ENCODE measurements around the gene DNAJC10. TPM values are rescaled to one million over a fixed set of nuclear protein-coding genes. Genes with fewer than 3 reads are reported as not detected.
A peak's percentile ranks its signal among the peaks of the same experiment; 100 is the strongest.
"Not testable (repeated sequence)": the region's sequence is repeated elsewhere in the genome, so short reads cannot be mapped to it uniquely, and the experiment has no call there.

DNAJC10 gene, protein sequence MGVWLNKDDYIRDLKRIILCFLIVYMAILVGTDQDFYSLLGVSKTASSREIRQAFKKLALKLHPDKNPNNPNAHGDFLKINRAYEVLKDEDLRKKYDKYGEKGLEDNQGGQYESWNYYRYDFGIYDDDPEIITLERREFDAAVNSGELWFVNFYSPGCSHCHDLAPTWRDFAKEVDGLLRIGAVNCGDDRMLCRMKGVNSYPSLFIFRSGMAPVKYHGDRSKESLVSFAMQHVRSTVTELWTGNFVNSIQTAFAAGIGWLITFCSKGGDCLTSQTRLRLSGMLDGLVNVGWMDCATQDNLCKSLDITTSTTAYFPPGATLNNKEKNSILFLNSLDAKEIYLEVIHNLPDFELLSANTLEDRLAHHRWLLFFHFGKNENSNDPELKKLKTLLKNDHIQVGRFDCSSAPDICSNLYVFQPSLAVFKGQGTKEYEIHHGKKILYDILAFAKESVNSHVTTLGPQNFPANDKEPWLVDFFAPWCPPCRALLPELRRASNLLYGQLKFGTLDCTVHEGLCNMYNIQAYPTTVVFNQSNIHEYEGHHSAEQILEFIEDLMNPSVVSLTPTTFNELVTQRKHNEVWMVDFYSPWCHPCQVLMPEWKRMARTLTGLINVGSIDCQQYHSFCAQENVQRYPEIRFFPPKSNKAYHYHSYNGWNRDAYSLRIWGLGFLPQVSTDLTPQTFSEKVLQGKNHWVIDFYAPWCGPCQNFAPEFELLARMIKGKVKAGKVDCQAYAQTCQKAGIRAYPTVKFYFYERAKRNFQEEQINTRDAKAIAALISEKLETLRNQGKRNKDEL
- total RNA-seq: 10 to 100 TPM; 63.6 to 67.7 TPM

DNA sequence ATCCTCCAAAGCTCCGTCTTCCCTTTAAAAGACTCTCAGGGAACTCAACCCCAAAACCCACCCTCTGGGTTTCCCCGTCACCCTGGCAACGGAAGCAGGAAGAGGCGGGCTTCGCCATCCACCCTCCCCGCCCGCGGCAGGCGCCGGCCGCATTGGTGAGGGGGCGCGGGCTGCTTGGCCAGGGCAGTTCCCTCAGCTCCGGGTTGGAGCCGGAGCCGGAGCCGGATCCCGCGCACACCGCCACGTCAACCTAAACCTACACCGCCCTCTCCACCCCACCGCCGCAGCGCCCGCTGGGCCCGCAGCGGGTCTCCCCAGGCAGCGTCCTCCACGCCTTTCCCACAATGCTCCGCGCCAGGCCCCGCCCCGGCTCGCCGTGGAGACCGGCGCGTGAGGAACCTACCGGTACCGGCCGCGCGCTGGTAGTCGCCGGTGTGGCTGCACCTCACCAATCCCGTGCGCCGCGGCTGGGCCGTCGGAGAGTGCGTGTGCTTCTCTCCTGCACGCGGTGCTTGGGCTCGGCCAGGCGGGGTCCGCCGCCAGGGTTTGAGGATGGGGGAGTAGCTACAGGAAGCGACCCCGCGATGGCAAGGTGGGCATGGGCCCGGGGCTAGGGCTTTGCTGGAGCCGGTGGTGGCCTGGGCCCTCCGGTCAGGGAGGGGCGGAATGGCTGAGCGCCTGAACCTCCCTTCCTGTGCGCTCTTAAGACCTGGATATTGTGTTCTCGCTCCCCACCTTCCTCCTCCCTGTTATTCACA, at the start of gene DNAJC10:
Gene DNAJC10 (plus strand): TSS at position 366 of the 758 bp plus-strand sequence. CDS start 1,830 bp downstream, outside the sequence.
- ATAC-seq (peak; percentile 95 to 97), DNase-seq (ENCODE audit: low spot score) (peak; percentile 93)
- Mint-ChIP-seq H3K4me1 (ENCODE audit: low read depth in 2 of 2) (peaks cover 6 to 16% of the 10 kb centered on the region in 2 donors), H3K9me3 (no peaks in the 10 kb centered on the region), H3K27me3 (peaks cover 15 to 21% of the 10 kb centered on the region in 2 donors), H3K4me3 (no peak within 1 kb of the TSS), H3K27ac (no peak within 1 kb of the TSS), H3K36me3 (no peaks in the 10 kb centered on the region)

DNA sequence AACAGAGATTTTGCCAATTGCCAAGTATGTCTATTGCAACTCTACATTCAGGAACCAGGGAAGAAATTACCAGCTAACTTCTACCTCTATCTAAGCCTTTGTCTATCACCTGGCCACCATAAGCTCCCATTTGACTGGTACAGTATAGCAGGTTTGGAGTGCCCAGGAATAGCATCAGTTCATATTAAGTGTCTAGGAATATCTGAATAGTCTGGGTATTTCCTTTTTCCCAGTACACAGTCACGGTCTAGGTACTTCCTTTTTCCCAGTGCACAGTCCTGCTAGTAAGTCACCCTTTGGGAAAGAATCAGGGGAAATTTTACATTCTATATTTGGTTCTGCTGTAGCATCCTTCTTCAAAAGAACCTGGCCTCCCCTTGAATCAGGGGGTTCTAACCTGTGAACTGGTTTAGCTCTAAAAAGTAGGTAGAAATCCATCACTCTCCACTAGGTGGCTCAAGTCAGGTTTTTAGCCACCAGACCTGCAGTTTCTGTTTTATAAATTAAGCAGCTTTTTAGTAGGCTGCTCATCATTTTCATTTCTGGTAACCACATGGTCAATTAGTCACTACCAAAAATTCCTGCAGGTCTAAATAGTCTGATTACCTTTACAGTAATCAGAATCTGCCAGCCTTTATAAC, 49.3 kb upstream of the DNAJC10 start:
- Mint-ChIP-seq H3K9me3 (no peaks in the 10 kb centered on the region), H3K36me3 (no peaks in the 10 kb centered on the region), H3K27ac (no peak overlapping the region), H3K4me1 (ENCODE audit: low read depth in 2 of 2) (no peaks in the 10 kb centered on the region), H3K27me3 (peaks cover 6 to 7% of the 10 kb centered on the region in 2 donors), H3K4me3 (no peak overlapping the region)
- peak in 1 of 2 donors; percentile 48 for ATAC-seq
- no peak for DNase-seq (ENCODE audit: low spot score)

DNA sequence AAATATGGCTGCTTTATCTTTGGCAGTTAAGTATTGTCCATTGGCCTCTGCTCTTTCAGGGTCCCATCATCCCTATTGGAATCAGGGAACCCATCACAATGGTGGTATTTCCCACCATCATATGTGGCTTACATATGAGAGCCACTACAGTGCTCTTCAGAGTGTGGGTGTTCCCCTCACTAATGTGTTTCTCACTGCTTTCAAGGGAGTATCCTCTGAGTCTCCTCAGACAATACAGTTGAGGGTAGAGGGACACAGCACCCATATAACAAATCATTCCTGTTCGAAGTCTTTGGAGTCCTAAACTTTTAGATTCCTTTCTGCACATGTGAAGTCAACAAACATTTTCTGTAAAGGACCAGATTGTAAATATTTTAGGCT, 48.8 kb upstream of the DNAJC10 start:
- Mint-ChIP-seq H3K4me3 (no peak overlapping the region), H3K4me1 (ENCODE audit: low read depth in 2 of 2) (no peaks in the 10 kb centered on the region), H3K27ac (no peak overlapping the region), H3K9me3 (no peaks in the 10 kb centered on the region), H3K27me3 (peaks cover 6 to 8% of the 10 kb centered on the region in 2 donors), H3K36me3 (no peaks in the 10 kb centered on the region)
- DNase-seq (ENCODE audit: low spot score) (no peak), ATAC-seq (no peak)

DNA sequence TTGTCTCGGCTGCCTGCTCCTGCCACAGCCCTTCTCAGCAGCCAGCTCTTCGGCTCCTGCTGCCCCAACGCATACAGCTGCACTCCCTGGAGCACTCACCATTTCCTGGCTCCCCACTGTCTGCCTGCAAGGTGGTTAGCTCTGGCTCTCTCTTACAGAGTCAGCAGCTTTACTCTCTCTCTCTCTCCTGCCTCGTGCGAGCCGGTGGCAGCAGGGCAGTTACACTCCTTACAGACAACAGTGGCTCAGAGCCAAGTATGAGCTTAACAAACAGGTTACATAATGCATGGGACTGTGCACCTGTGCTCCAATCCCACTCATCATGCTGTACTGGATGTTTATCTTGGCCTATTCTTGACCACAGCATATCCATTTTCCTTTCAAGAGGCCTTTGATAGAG, 47.4 kb upstream of the DNAJC10 start:
- Mint-ChIP-seq H3K4me3 (no peak overlapping the region), H3K36me3 (no peaks in the 10 kb centered on the region), H3K9me3 (no peaks in the 10 kb centered on the region), H3K4me1 (ENCODE audit: low read depth in 2 of 2) (no peaks in the 10 kb centered on the region), H3K27ac (no peak overlapping the region), H3K27me3 (peaks cover 0 to 6% of the 10 kb centered on the region in 2 donors)
- DNase-seq (ENCODE audit: low spot score): no peak
- peak in 1 of 2 donors; percentile 52 for ATAC-seq

DNA sequence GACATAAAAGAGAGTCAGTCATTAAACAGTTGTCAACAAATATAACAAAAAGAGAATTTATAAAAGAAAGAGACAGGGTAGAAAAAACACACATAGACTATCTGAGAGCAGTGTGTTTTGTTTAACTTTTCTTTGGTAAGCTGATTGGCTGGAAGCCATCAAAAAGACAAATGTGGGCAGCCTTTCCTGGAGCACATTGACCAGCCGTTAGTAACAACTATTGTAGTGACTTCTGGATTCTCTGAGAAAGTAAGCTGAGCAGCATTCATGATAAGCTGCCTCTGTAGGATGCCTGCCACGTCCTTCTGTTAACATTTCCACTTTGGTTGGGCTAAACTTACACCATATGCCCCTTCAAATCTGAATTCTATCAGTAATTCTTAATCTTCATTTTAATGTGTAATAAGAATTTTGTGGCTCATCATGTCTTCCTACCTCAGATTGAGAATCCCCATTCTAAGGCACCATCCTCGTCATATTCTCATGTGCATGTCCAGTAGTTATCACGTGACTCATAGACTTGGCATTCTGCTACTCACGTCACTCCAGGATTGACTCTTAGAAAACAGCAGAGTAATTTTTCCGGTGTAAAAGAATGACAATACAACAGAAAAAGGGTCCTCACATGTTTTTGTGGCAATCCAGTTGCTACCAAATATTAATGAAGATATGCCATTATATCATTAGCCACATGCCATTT, 43.4 kb upstream of the DNAJC10 start:
- Mint-ChIP-seq H3K27ac (no peak overlapping the region), H3K4me3 (no peak overlapping the region), H3K27me3 (peaks cover 19 to 25% of the 10 kb centered on the region in 2 donors), H3K4me1 (ENCODE audit: low read depth in 2 of 2) (no peaks in the 10 kb centered on the region), H3K36me3 (no peaks in the 10 kb centered on the region), H3K9me3 (no peaks in the 10 kb centered on the region)
- DNase-seq (ENCODE audit: low spot score) (no peak), ATAC-seq (no peak)

DNA sequence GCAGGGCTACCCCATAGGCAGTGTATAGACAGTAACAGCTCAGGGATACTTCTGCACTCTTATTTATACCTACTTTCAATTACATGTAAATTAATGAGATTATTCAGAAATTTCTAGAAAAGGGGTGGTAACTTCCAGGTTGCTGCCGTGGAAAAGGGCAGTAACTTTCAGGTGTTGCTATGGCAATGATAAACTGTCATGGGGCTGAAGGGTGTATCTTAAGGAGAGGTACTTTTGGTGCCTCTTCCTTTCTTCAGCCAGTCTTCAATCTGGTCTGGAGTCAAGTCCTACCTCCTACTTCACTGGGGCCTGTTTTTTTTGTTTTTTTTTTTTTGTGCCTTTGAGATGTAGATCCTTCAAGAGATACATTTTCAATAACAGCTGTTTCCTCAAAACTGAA, 35.2 kb upstream of the DNAJC10 start:
- no peaks in the 10 kb centered on the region for H3K4me1 Mint-ChIP-seq (ENCODE audit: low read depth in 2 of 2)
- peaks cover 17 to 21% of the 10 kb centered on the region in 2 donors for H3K27me3 Mint-ChIP-seq
- no peak overlapping the region for H3K27ac Mint-ChIP-seq
- no peak for DNase-seq (ENCODE audit: low spot score)
- H3K4me3 Mint-ChIP-seq: no peak overlapping the region
- ATAC-seq: no peak
- no peaks in the 10 kb centered on the region for H3K36me3 Mint-ChIP-seq
- H3K9me3 Mint-ChIP-seq: no peaks in the 10 kb centered on the region

DNA sequence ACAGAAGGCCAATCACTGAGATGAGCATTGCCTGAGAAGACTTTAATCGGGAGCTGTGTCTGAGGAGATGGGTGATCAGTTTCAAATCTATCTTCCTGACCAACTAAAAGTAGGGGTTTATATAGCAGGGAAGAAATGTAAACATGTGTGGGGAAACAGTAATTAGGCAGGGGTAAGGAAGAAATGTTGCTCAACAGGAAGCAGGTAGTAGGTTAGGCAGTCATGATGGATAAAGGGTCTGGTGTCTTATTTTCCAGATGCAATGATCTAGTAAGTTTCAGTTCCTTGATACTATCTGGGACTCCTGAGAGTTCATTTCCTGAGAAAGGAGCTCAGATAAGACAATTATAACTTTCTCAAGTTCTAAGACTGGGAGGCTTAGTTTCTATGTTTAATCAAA, 33.8 kb upstream of the DNAJC10 start:
- Mint-ChIP-seq H3K36me3 (no peaks in the 10 kb centered on the region), H3K4me3 (no peak overlapping the region), H3K27me3 (peaks cover 7 to 8% of the 10 kb centered on the region in 2 donors), H3K4me1 (ENCODE audit: low read depth in 2 of 2) (no peaks in the 10 kb centered on the region), H3K27ac (no peak overlapping the region), H3K9me3 (no peaks in the 10 kb centered on the region)
- ATAC-seq (no peak), DNase-seq (ENCODE audit: low spot score) (no peak)

DNA sequence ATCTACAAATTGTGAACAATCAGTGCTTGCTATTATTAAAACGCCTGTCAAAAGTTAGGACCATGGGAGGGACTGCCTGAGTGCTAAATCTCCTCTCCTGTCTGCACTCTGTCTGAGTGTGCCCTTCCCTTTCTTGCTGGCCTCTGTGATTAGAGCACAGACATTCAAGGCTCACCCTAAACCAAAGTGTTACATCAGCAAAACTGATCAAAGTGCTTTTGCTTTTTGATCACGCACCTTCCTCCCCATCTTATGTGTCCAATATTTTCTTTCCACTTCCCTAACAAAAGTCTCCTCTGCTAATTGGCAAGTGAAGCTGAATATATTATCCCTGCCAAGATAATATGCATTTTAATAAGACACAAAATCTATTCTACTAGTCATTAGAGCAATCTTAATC, 30.5 kb upstream of the DNAJC10 start:
- H3K4me1 Mint-ChIP-seq (ENCODE audit: low read depth in 2 of 2): no peaks in the 10 kb centered on the region
- no peak overlapping the region for H3K27ac Mint-ChIP-seq
- no peak overlapping the region for H3K4me3 Mint-ChIP-seq
- H3K36me3 Mint-ChIP-seq: no peaks in the 10 kb centered on the region
- no peaks in the 10 kb centered on the region for H3K9me3 Mint-ChIP-seq
- no peak for DNase-seq (ENCODE audit: low spot score)
- no peak for ATAC-seq
- H3K27me3 Mint-ChIP-seq: peaks cover 10 to 21% of the 10 kb centered on the region in 2 donors

DNA sequence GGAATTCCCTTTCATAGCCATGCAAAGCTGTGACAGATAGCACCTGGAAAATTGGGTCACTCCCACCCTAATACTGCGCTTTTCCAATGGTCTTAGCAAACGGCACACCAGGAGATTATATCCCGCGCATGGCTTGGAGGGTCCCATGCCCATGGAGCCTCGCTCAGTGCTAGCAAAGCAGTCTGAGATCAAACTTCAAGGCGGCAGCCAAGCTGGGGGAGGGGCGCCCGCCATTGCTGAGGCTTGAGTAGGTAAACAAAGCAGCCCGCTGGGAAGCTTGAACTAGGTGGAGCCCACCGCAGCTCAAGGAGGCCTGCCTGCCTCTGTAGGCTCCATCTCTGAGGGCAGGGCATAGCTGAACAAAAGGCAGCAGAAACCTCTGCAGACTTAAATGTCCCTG, 29.3 kb upstream of the DNAJC10 start:
- H3K27ac Mint-ChIP-seq; DNase-seq (ENCODE audit: low spot score); H3K4me3 Mint-ChIP-seq; H3K9me3 Mint-ChIP-seq; ATAC-seq; H3K36me3 Mint-ChIP-seq; H3K4me1 Mint-ChIP-seq (ENCODE audit: low read depth in 2 of 2): not testable (repeated sequence)
- peaks cover 10 to 21% of the 10 kb centered on the region in 2 donors for H3K27me3 Mint-ChIP-seq

DNA sequence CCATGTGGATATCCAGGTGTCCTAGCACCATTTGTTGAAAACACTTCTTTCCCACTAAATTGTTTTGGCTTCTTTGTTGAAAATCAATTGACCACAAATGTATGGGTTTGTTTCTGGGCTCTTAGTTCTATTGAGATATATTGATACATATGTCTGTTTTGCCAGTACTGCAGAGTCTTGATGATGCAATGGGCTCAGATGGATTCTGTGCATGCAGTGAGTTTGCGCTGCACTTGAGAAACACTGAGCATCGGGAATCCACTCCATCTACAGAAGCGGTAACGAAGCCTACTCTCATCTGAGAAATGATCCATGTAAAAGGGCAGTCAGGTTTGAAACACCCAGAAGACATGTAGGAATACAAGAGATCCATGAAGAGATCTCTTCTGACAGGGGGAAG, 21.9 kb upstream of the DNAJC10 start:
- peaks cover 7 to 13% of the 10 kb centered on the region in 2 donors for H3K27me3 Mint-ChIP-seq
- H3K36me3 Mint-ChIP-seq: no peaks in the 10 kb centered on the region
- H3K4me1 Mint-ChIP-seq (ENCODE audit: low read depth in 2 of 2): no peaks in the 10 kb centered on the region
- no peak overlapping the region for H3K4me3 Mint-ChIP-seq
- ATAC-seq (no peak), DNase-seq (ENCODE audit: low spot score) (no peak)
- no peak overlapping the region for H3K27ac Mint-ChIP-seq
- no peaks in the 10 kb centered on the region for H3K9me3 Mint-ChIP-seq

DNA sequence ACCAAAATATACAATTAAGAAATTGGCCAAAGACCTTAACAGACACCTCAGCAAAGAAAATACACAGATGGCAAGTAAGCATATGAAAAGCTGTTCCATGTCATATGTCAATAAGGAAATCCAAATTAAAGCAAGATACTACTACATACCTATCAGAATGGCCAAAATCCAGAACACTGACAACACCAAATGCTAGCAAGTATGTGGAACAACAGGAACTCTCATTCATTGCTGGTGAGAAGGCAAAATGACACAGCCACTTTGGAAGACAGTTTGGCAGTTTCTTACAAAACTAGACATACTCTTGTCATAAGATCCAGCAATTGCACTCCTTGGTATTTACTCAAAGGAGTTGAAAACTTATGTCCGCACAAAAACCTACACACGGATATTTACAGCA, 20.3 kb upstream of the DNAJC10 start:
- Mint-ChIP-seq H3K36me3 (no peaks in the 10 kb centered on the region), H3K4me1 (ENCODE audit: low read depth in 2 of 2) (no peaks in the 10 kb centered on the region), H3K9me3 (no peaks in the 10 kb centered on the region), H3K27me3 (peaks cover 5 to 8% of the 10 kb centered on the region in 2 donors), H3K4me3 (no peak overlapping the region), H3K27ac (no peak overlapping the region)
- no peak for DNase-seq (ENCODE audit: low spot score)
- no peak for ATAC-seq

DNA sequence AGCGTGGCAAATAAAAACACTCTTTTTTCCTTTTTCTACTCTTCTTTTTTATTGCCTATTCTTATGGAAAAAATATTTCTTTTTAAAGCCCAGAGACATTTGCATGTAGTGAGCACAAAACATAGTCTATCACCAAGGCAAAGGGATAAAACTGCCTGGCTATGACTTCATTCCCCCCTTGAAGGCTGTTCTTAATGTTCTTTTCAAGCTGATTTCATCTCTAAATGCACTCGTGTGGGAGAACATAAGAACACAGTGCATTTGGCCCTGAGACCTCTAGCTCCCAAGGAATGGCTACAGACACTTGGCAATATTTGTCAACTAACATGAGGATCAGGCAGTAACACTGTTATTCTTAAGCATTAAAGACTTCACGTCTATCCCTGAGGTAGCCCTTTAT, 17.4 kb upstream of the DNAJC10 start:
- DNase-seq (ENCODE audit: low spot score): no peak
- ATAC-seq: no peak
- Mint-ChIP-seq H3K27ac (no peak overlapping the region), H3K9me3 (no peaks in the 10 kb centered on the region), H3K36me3 (no peaks in the 10 kb centered on the region), H3K4me3 (no peak overlapping the region), H3K27me3 (peaks cover 8 to 17% of the 10 kb centered on the region in 2 donors), H3K4me1 (ENCODE audit: low read depth in 2 of 2) (no peaks in the 10 kb centered on the region)

DNA sequence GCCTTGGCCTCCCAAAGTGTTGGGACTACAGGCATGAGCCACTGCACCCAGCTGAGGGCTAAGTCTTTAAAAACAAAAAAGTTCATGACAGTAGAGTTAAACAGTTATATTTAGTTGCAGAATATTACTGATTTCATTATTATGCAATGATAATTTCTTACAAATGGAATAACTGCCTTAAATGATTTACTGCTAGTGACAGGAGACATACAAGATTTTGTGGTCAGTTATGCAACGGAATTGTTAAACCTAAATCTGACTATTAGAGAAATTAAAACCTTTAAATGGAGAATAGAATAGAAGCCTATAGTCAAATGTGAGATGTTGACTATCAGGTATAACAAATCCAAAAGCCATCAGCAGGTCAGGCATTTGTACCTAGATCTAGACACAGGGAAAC, 10.3 kb upstream of the DNAJC10 start:
- ATAC-seq: no peak
- peaks cover 19 to 51% of the 10 kb centered on the region in 2 donors for H3K27me3 Mint-ChIP-seq
- H3K4me1 Mint-ChIP-seq (ENCODE audit: low read depth in 2 of 2): no peaks in the 10 kb centered on the region
- H3K4me3 Mint-ChIP-seq: no peak overlapping the region
- no peaks in the 10 kb centered on the region for H3K36me3 Mint-ChIP-seq
- DNase-seq (ENCODE audit: low spot score): no peak
- H3K9me3 Mint-ChIP-seq: no peaks in the 10 kb centered on the region
- no peak overlapping the region for H3K27ac Mint-ChIP-seq

Measured in natural killer cell treated with Interleukin-12 subunit alpha and Interleukin-12 subunit beta and Interleukin-15 and Interleukin-18, amount 100 ng/mL, for 72 hours (primary cell).